ENCODE measurements around the gene SLC35F1. TPM values are rescaled to one million over a fixed set of nuclear protein-coding genes. Genes with fewer than 3 reads are reported as not detected.
"Not testable (repeated sequence)": the region's sequence is repeated elsewhere in the genome, so short reads cannot be mapped to it uniquely, and the experiment has no call there.

The SLC35F1 gene
- total RNA-seq, result not detected in 2 replicates

DNA sequence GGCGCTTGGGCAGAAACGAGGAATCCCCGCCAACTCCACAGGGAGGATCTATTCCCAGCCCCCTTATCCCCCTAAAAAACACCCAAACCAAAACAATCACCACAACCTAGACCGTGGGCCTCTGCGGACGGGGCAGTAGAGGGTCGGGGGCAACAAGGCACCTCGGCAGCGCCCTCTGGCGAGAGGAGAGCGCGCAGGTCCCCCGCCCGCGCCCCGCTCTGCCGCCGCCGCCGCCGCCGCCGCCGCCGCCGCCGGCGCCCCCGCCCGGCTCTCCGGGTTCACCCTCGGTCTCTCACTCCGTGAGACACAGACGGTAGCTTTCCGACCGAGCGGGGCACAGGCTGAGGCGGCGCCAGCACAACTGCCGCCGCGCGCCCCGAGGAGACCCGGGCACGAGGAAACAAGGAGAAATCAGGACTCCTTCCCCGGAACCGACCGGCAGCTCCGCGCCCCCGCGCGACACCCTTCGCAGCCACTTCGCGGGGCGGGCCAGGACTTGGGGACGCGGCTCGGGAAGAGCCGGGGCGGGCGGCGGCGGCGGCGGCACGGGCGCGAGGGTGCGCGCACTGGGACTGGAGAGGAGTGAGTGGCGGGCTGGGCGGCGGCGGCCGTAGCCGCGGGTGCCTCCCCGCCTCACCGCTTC is at the start of gene SLC35F1:
TSS of gene SLC35F1 (plus strand) at position 307 of the 643 bp plus-strand sequence.
- DNase-seq (ENCODE audit: low read depth in 2 of 2), result peak in 1 of 2 donors; percentile 55

DNA sequence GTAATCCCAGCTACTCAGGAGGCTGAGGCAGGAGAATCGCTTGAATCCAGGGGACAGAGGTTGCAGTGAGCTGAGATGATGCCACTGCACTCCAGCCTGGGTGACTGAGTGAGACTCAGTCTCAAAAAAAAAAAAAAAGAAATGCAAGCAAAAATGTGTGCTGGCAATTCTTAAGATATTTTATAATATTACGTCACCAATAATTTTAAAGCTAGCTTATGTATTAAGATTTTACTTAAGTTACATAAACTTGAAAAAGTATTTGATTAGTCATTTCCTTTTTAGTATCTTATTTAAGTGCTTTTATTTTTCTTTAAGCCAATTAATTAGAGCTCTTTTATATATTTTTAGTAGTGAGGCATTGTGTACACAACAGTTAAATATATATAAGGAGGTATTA is 48.5 kb upstream of the SLC35F1 start:
- DNase-seq (ENCODE audit: low read depth in 2 of 2), result not testable (repeated sequence)

DNA sequence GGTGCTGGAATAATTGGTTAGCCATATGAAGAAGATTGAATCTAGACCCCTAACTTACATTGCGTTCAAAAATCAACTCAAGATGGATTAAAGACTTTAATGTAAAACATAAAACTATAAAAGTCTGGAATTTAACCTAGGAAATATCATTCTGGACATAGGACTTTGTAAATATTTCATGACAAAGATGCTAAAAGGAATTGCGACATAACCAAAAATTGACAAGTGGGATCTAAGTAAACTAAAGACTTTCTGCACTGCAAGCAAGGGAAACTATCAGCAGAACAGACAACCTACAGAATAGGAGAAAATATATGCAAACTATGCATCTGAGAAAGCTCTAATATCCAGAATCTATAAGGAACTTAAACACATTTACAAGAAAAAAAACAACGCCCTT is 45.5 kb upstream of the SLC35F1 start:
- no peak for DNase-seq (ENCODE audit: low read depth in 2 of 2)

DNA sequence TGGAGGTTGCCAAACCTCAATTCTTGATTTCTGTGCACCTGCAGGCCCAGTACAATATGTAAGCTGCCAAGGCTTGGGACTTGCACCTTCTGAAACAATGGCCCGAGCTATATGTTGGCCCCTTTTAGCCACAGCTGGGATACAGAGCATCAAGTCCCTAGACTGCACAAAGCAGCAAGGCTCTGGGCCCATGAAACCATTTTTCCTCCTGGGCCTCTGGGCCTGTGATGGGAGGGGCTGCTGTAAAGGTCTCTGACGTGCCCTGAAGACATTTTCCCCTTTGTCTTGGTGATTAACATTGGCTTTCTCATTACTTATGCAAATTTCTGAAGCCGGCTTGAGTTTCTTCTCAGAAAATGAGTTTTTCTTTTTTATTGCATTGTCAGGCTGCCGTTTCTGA is 40.5 kb upstream of the SLC35F1 start:
- no peak for DNase-seq (ENCODE audit: low read depth in 2 of 2)

DNA sequence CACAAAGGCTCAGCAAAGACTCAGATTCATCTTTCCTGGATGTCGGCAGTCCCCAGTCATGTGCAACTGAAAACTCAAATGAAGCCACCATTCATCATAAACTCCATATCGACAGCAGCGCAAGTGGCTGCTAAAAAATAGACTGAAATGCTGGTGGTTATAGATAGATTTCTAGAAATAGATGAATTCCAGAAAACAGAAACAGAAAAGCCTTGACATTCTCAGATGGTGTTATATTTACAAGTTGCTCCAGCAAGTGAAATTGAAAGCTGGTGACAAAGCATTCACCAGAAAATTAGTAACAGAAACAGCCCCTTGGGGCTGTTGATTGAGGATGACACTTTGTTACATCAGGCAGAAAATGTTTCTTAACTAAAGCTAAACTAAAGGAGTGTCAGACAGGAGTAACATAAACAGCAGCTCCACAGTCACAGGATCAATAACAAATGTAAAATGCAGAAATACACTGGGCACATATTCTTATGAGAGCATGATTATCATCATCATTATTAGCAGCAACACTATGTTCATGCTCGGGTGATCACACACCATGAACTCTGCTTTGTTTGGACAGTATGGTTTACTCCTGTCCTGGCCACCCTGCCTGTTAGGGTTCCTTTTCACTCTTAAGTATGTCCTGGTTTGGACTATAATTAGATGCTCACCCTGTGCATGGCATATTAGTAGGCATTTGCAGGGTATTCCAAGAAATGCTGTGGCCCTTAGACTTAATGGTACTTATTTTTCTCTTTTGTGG is 36.4 kb upstream of the SLC35F1 start:
- DNase-seq (ENCODE audit: low read depth in 2 of 2), result no peak

DNA sequence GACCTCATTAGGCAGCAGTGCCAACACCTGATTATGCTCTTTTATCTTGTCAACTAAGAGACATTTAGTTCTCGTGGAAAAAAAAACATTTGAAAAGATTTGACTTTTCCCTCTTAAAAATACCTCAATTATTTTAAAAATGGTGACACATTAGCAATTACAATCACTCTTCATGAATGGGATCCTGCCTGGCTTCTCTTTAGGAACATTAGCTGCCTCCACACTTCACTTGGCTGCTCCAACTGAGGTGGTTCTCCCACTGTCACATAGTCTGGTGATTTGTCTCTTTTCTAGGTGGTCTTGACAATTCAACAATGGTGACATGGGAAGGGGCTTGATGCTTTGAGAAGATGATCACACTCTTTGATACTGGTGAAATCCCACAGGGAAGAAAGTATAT is 26.2 kb upstream of the SLC35F1 start:
- no peak for DNase-seq (ENCODE audit: low read depth in 2 of 2)

DNA sequence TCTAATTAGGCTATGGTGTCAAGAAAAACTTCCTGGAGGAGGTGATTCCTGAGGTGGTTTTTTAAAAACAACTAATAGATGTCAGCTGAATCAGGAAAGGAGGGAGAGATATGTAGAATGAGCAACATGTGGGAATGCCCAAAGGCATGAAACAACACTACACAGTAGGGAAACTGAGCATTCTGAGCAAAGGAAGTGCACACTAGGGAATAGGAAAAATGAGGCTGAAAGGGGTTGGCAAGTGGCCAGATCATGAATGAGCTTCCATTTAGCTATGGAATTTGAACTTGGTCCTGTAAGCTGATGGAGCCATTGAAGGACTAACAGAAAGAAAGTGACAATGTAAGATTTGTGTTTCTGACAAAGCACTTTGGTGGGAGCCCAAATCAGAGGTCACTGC is 16.9 kb upstream of the SLC35F1 start:
- DNase-seq (ENCODE audit: low read depth in 2 of 2), result peak in 1 of 2 donors; percentile 12

DNA sequence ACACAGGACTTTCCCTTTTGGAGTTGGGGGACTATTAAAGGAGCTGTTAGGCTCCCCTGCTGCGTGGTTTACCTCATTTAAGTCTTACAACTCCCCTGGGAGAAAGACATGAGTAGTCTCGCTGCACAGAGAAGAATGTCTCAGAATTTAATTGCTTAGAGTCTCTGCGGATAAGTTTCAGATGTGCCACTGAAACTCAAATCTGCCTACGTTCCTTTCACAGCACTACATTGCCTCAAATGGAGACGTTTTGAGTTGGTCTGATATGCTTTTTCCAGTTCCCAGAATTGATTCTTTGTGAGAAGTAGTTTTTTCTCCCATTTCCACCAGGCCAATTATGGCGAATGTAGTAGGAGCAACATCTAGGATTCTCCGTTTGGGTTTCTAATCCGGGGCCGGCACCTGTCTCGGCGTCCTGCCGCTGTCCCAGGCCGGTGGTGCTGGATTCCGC is 532 bp upstream of the SLC35F1 start:
- peak in 1 of 2 donors; percentile 34 for DNase-seq (ENCODE audit: low read depth in 2 of 2)

DNA sequence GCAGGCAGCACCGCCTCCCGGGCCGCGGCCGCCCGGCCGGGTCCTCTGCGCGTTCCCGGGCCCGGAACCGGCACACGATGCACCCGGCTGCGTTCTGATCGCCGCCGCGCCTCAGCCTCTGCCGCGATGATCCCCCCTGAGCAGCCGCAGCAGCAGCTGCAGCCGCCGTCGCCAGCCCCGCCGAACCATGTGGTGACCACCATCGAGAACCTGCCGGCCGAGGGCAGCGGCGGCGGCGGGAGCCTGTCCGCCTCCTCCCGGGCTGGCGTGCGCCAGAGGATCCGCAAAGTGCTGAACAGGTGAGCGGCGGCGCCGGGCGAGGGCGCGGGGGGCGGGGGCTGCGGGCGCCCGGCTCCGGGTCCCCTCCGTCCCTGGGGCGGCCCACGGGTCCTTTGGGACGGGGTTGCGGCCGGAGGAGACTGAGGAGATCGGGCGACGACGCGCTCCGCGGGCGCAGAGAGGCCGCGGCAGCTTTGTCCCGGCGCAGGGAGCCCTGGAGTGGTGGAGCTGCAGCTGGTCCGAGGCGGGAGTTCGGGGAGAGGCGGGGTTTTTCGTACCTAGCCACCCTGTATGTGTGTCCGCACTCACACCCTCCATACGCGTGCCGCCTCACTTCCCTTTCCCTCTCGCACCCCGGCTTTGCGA is 659 bp downstream of the SLC35F1 start:
- DNase-seq (ENCODE audit: low read depth in 2 of 2), result peak in 1 of 2 donors; percentile 13

DNA sequence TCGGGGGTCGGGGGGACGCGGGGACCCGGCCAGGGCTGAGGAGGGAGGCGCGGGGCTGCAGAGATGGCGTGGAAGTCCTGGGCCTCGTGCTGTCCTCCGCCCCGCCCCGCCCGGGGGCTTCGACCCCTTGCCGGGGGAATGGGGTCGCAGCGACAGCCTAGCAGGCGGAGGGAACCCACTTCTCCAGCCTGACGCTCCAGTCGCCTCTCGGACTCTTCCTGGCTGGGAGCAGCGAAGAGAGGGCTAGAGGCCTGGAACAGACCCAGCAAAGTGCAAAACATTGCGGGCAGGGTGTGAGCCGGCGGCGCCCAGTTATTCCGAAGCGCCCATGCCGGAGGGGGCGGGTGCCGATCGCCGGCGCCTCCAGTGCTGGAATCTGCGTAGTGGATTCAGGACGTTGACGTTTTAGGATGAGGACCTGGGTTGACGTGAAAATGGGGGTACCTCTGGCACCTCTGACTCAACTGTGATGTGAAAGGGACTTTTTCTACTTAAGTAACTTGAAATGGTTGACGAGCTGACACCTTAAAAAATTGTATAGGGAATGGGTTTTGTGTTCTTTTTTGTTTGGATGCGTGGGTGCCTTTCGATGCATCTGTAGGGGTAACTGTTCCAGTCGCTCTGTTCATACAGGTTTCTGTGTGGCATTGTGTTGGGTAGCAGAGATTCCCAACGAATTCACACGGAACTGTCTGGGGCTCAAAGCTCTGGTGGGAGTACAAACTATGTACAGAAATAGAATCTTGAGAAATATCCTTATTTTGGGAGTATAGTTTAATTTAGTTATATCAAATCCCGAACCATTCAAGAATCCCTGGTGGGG is 1.4 kb downstream of the SLC35F1 start:
- no peak for DNase-seq (ENCODE audit: low read depth in 2 of 2)

DNA sequence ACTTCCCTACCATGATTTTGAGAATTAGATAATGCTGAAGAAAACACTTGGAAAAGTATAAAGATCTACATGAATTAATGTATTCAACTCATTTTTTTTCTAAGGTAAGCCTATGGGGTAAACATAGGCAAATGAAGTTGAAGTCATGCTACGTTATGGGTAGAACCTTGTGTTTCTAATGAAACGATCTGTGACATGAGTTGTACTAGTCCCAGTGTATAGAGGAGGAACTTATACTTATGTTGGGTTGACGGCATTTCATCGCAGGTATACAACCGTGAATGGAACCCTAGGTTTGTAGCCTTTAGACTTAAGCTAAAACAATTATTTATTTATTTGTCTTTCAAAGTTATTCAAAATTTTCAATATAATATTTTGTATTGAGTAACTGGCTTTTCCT is 2.6 kb downstream of the SLC35F1 start:
- DNase-seq (ENCODE audit: low read depth in 2 of 2), result no peak

DNA sequence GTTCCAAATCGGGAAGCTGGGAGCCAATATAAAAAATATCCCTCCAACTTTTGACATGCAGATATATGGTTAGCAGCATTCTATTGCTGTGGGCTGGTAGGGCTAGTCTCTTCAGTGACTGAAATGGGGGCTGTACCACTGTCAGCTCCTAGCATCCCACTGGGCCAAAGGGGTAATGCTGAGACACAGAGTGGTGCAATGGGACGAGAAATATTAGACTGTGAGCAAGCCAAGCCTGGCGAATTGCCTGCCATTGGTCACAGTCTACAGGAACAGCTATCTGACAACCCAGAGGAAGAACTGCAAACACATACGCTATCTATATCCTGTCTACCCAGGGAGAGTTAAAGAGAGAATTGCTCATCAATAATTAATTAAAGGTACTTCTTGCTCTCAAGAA is 3.5 kb downstream of the SLC35F1 start:
- no peak for DNase-seq (ENCODE audit: low read depth in 2 of 2)

DNA sequence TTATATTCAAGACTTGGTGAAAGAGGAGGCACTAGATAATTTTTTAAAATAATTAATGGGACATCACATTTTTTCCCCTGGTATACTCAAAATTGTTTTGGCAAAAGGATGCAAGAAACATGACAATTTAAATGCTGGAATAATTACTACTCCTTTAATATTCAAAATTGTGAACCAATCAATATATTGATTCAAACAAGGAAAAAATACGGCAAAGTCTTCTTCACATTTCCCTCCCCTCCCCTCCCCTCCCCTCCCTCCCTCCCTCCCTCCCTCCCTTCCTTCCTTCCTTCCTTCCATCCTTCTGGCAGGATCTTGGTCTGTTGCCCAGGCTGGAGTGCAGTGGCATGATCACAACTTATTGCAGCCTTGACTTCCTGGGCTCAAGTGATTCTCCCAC is 4.1 kb downstream of the SLC35F1 start:
- no peak for DNase-seq (ENCODE audit: low read depth in 2 of 2)

DNA sequence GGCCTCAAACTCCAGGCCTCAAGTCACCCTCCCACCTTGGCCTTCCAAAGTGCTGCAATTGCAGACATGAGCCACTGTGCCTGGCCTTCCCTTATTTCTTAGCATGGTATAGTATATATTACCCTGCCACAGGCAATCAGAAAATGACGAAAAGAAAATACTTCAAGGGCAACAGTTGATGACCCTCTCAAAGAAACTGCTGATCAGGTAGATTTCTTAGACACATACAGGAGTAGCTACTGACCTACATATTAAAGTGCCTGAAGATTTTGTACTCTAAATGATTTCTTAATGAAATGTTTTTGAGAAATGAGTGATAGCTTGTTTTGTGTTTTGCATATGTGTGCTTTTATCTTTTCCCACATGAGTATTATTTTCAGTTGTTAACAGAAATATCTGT is 4.6 kb downstream of the SLC35F1 start:
- no peak for DNase-seq (ENCODE audit: low read depth in 2 of 2)

DNA sequence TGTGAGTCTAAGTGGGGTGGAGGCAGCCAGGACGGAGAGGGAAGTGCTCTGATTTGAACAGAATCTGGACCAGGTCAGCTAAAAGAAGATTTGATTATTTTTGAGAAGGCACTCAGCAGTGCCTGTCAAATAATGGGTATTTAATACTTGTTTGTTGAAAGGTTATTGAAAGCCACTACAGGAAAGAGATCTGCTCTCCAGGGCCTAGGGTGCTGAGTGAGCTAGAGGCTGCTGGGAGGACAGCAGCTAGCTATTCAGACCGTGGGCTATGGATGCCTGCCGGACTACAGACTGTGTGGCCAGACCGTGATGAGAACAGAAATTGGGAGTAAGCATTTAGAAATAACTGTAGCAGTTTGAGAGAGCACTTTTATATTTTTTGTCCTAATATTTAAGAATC is 8.8 kb downstream of the SLC35F1 start:
- no peak for DNase-seq (ENCODE audit: low read depth in 2 of 2)

DNA sequence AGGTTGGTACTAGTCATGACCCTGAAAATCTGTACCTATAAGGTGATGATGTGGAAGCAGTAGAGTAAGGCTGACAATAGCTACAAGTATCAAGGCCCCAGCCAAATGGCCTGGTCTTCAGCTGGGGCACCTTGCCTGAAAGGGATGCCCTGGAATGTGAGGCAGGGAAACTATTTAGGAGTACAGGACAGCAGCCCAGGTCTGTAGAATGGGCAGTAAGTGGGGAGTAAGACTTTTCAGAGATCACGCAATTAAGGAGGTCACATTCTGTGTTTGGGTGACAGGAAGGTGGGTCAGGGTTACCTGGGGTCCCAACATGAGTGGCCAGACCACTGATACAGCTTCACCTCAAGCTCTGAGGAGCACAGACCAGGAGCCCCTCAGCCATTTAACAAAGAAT is 9.4 kb downstream of the SLC35F1 start:
- no peak for DNase-seq (ENCODE audit: low read depth in 2 of 2)

DNA sequence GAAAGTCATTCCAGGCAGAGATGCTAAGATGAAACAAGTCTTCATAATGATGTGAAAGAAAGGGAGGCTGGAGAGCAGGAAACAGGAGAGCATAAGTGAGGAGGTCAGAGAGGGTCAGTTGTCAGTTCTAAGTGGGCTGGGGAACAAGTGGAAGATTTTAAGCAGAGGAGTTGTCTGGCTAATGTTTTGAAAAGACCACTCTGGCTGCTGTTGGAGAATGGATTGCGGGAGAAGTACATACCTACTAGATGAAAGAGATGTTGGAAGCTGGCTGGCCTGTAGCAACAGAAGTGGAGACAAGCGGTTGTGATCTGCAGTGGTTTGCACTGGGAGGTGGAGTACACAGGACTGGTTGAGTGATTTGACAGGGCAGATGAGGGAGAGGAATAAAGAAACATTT is 10.1 kb downstream of the SLC35F1 start:
- no peak for DNase-seq (ENCODE audit: low read depth in 2 of 2)

DNA sequence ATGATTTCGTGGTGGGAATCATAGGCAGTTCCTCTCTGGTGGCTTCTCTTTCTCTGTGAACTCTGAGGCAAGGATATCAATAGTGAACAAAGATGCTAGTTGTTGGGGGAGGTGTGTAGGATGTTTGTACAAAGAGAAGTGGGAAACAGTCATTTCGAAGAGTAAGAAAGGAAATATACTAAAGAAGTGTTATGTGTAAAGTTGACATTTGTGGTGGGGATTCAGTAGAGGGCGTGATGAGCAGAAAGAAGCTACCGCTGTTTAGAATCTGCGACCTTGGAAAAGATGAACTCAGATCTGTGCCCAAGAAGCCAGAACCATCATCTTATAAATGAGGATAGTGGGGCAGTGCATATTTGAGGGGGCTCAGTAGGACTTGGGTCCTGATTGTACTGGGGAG is 11.4 kb downstream of the SLC35F1 start:
- no peak for DNase-seq (ENCODE audit: low read depth in 2 of 2)

DNA sequence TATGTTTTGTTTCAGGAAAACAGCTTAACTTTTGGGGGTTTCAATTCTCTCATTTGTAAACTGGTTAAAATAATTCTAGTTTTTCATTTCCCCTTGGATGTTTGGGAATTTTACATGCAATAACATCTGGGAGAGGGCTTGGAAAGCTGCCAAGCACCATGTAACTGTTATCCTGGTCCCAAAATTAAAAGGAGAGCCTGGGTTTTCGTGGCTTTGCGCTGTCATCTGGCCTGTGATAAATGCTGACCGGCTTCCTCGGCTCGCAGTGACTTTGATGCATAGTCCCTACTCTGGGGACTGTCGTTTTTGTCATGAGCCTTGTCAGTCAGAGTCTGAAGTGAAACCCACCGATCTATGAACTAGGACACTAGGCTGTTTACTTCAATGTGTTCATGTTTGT is 12.2 kb downstream of the SLC35F1 start:
- no peak for DNase-seq (ENCODE audit: low read depth in 2 of 2)

DNA sequence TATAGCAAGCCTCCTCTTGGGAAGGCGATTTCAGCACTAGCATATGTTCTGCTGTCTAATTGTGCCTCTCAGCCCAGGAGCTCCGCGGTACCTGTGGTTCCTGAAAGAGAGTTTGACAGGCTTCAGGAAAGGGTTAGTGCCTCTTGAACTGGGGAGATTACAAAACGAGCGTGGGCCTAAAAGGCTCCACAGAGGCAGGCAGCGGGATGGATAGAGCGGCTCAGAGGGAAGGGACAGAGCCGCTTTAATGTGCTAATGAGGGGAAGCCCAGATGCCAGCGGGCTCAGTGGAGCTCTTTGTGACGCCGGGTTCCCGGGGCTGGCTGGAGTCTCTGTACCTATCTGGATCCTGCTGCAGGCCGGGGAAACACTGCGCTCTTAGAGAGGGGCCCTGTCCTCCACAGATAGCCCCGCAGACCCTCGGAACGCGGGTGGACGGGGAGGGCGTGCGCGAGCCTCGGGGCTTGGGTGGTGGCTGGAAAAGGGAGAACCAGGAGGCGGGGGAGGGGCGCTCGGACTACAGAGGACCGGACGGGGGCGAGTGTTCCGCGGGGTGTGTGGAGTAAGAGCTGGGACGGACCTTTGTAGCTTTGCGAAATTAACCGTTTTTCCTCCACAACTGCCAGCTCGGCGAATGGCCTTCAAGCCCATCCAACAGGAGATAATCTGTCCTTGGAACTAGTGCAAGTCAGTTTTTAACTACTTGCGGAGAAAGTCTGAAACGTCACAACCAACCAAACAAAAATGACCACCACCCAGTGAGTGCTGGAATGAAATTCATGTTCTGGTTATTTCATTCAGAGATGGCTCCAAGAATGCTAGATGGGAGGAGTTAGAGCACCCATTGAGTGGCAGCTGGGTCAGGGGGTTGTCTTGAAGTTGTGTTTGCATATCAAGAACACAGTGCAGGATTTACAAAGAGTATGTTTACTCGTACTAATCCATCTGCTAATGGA is 13.0 kb downstream of the SLC35F1 start:
- DNase-seq (ENCODE audit: low read depth in 2 of 2), result no peak

DNA sequence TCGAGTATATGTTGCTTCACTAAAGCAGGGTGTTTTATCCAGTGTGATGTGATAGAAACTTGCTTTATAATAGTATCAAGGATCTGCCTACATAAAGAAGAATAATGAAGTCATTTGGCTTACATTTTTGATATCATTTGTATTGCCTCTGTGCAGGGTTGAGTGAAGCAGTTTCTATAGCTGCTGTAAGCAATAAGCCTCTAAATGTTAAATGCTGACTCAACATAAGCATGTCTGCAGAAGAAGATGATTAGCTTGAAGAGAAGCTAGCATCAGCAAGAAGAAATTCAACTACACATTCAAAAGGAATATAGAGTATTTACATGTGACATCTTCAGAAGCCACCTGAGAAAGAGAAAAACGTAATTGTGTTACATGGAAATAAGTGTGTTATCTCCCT is 17.6 kb downstream of the SLC35F1 start:
- DNase-seq (ENCODE audit: low read depth in 2 of 2), result no peak
